Brain microvascular endothelial cell (primary cell): ENCODE data around the gene DGKE.
A peak's percentile ranks its signal among the peaks of the same experiment; 100 is the strongest.

Source experiments
- DNase-seq: peaks from one replicate; pipeline ENCODE4 v3.0.0-alpha.2; 2020
- H3K27ac ChIP-seq: fragments of 250-450 bp; sonication (Bioruptor Pico); 2 replicates; pipeline ENCODE4 v1.5.1; 2020; ENCODE audit warnings: mild to moderate bottlenecking, moderate library complexity
- H3K27me3 ChIP-seq: fragments of 250-450 bp; sonication (Bioruptor Pico); replicated peaks from 2 replicates; pipeline ENCODE4 v1.5.1; 2020; ENCODE audit warnings: mild to moderate bottlenecking
- H3K36me3 ChIP-seq: fragments of 250-450 bp; sonication (Bioruptor Pico); replicated peaks from 2 replicates; pipeline ENCODE4 v1.5.1; 2020; ENCODE audit warnings: mild to moderate bottlenecking
- H3K4me3 ChIP-seq: 2 replicates; pipeline ENCODE4 v1.5.1; 2011; ENCODE audit warnings: low read depth, mild to moderate bottlenecking, control low read depth, low read length, moderate library complexity
- in situ Hi-C: cut with HindIII; loops from 2 replicates; pipeline ENCODE4 v1.10.0; 2017; ENCODE audit warnings: low sequenced_read_pairs, low pct_ligation_motif_present
- TF ChIP-seq, protein P1 (sequence below): IDR thresholded peaks from 2 replicates; pipeline ENCODE4 v1.5.1; 2011; ENCODE audit warnings: low read depth, mild to moderate bottlenecking, moderate library complexity, low read length, control low read depth, inconsistent platforms; ENCODE audit errors: missing control alignments

Gene DGKE

GRCh38 chr17:56831369-56832095 is 2.4 kb upstream of the DGKE start:
- no peak for DNase-seq
- TF ChIP-seq, protein P1, sequence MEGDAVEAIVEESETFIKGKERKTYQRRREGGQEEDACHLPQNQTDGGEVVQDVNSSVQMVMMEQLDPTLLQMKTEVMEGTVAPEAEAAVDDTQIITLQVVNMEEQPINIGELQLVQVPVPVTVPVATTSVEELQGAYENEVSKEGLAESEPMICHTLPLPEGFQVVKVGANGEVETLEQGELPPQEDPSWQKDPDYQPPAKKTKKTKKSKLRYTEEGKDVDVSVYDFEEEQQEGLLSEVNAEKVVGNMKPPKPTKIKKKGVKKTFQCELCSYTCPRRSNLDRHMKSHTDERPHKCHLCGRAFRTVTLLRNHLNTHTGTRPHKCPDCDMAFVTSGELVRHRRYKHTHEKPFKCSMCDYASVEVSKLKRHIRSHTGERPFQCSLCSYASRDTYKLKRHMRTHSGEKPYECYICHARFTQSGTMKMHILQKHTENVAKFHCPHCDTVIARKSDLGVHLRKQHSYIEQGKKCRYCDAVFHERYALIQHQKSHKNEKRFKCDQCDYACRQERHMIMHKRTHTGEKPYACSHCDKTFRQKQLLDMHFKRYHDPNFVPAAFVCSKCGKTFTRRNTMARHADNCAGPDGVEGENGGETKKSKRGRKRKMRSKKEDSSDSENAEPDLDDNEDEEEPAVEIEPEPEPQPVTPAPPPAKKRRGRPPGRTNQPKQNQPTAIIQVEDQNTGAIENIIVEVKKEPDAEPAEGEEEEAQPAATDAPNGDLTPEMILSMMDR = no peak
- Histone ChIP-seq H3K27ac (no peak overlapping the region), H3K27me3 (no peaks in the 10 kb centered on the region), H3K4me3 (no peak overlapping the region), H3K36me3 (no peaks in the 10 kb centered on the region)
- in situ Hi-C loops = no loop called here

GRCh38 chr17:56832446-56832845 is 1.5 kb upstream of the DGKE start:
- in situ Hi-C loops = no loop called here
- no peak overlapping the region for H3K27ac ChIP-seq
- no peaks in the 10 kb centered on the region for H3K27me3 ChIP-seq
- H3K4me3 ChIP-seq = no peak overlapping the region
- no peaks in the 10 kb centered on the region for H3K36me3 ChIP-seq
- TF ChIP-seq, protein P1 = no peak
- DNase-seq = no peak

- TF ChIP-seq, protein P1 = no peak
- peak overlapping the region; percentile 77 for H3K4me3 ChIP-seq
- peak; percentile 45 for DNase-seq
- in situ Hi-C loops = no loop called here
- peak overlapping the region; percentile 41 for H3K27ac ChIP-seq
- no peaks in the 10 kb centered on the region for H3K27me3 ChIP-seq
- no peaks in the 10 kb centered on the region for H3K36me3 ChIP-seq
These were observed 718 bp upstream of the DGKE start for GRCh38 chr17:56833057-56833808.

GRCh38 chr17:56834380-56835263 is 671 bp downstream of the DGKE start:
- in situ Hi-C loops = no loop called here
- Histone ChIP-seq H3K4me3 (peak overlapping the region; percentile 66), H3K27me3 (no peaks in the 10 kb centered on the region), H3K27ac (peak overlapping the region; percentile 13), H3K36me3 (no peaks in the 10 kb centered on the region)
- no peak for DNase-seq
- TF ChIP-seq, protein P1 = peak; percentile 25

DNA sequence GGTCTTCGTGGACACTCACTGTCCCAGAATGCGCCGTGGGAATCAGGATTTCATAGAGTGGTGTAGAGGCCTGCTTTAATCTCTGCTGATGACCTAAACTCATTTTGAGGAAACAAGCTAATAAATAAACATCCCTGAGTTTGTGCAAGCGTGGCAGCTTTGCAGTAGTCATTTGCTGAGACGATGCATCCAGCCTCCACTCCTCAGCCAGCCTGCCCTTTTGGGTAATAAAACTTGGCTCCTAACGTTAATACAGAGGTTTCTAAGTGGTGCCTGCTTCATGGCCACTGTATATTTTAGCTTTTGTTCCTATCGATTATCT is 1.3 kb downstream of the DGKE start:
- in situ Hi-C loops = no loop called here
- Histone ChIP-seq H3K4me3 (peak overlapping the region; percentile 66), H3K27me3 (no peaks in the 10 kb centered on the region), H3K36me3 (no peaks in the 10 kb centered on the region), H3K27ac (no peak overlapping the region)
- no peak for DNase-seq
- TF ChIP-seq, protein P1 = no peak
